HL-60/S4 treated with retinoic acid at 250 ng/mL for 4 days and 3 days (cell line): ENCODE data around the gene ITM2C.

Experiments used
- in situ Hi-C: fragments of 300-500 bp; cut with MboI; formaldehyde crosslinking; loops from 2 replicates; pipeline ENCODE4 v1.7.0; 2022; ENCODE audit warnings: low sequenced_read_pairs

Gene ITM2C

DNA sequence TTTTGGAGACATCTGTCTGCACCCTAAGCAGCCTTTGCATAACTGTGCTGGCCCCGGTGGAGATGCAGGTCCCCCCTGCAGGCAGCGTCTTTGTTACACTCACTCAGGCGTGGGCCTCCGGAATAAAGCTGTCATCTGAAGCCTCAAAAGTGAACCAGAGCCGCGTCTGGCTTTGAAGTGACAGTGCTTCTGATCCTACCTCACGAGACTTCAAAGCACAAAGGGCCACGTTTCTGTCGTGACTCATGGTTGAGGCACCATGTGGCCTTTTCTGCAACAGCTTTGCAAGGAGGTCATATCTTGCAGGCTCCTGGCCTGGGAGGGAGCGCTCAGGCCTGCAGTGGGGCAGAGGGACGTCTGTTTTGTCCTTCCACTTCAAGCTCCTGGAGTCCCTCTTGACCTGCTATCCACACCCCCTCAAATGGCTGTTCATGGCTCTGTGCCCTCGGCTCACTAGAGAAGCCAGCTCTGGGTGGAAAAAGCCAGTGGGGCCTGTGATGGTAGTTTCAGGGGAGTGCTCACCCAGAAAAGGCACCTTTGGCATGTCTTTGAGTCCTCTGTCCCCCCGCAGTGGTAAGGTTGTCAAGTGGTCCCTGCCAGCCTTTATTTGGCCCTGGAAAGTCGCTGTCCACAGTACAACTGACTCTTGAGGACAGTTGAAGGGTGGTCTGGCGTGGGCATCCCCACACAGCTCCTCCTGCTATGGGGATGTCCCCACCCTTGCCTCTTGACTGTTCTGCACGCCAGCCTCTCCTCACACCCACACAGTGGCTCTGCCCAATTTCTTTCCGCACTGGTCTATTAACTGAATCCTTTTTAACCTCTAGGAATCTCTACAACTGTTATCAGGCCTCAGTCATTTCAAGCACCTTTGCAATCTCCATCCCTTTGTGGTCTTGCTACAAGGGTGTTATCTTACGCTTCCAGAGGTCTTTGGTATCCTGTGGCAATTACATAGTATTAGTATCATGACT lies 41.0 kb downstream of the ITM2C start:
- in situ Hi-C loops = no loop called here

DNA sequence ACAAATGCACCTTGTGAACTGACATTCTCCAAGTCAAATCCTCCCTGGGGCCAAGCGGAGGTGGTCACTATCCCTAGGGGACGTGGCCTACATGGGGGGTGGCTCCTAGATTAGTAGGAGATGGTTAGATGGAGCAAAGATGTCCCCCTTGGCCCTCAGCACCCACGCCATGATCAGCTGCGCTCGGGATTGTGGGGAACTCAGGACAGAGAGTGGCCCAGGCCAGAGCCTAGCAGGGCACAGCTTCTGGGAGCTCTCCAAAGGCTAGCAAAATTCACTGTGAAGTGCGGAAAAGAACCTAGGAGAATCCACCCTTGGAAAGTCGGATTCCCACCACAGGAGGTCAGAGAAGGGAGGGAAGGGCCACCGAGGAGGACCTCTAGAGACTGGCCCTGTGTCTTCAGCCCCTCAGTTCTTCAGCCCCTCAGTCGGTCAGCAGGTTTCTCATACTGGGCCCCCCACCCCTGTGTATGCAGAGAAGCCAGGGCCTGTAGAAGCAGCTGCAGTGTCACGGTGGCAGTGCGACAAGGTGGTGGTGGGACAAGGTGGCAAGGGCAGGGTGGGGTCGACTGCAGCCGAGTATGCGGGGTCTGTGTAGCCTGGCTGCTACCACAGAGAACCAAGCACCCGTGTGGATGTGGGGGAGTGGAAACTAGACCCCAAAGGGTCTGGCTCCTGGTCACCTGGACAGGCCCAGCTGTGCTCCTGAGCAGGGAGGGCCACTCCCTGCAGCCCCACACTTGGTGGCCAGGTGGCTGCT lies 41.9 kb downstream of the ITM2C start:
- in situ Hi-C loops = no loop called here

DNA sequence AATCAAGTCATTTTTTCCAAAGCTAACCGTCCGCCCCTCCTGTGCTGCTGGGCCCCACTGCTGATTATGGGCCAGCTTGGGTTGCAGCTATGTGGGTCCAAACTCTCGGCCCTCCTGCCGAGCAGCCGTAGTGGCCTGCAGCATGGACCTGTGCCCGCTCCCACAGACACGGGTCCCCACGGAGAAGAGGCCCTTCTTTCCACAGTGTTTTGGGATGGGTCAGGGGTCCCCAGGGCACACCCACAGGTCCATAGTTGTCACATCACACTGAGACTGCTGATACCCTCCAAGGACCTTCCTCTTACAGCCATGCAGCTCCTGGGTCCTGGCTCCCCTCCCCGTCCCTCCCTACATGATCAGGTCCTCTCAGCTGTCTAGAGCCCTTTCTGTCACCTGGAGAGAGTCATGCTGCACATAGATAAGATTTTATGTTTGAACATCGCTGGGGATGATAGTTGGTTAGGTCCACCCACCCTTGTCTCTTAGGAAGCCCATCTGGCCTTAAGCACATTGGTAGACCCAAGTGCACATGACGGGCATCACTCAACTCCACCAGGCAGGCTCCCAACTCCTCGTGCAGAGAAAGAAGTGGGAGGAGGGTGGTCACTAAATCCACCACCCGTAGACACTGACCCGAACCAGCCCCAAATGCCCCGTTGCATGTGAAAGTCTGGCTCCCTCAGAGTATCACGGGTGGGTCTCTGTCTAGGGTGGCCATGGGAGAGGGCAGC lies 42.8 kb downstream of the ITM2C start:
- in situ Hi-C loops = no loop called here

DNA sequence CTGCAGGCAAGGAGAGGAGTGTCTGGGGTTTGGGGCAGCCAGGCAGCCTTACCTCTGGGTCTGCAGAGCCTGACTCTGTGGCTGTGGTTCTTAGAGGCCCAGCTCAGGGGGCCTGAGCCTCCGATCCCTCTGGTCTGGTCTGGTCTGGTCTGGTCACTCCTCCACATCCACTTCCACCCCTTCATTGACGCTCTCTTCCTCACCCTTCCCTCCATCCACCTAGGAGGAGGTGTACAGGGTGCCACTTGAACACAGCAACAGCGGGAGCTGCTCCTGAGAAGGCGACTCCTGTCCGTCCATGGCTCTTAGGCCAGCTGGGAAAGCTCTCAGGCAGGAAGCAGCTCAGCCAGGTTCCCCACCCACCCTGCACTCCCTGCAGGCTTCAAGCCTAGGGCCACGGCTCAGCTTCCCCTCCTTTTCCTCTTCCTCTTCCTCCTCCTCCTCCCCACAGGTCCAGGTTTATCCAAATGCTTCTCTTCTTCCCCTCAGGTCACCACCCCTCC lies 43.4 kb downstream of the ITM2C start:
- in situ Hi-C loops = no loop called here

DNA sequence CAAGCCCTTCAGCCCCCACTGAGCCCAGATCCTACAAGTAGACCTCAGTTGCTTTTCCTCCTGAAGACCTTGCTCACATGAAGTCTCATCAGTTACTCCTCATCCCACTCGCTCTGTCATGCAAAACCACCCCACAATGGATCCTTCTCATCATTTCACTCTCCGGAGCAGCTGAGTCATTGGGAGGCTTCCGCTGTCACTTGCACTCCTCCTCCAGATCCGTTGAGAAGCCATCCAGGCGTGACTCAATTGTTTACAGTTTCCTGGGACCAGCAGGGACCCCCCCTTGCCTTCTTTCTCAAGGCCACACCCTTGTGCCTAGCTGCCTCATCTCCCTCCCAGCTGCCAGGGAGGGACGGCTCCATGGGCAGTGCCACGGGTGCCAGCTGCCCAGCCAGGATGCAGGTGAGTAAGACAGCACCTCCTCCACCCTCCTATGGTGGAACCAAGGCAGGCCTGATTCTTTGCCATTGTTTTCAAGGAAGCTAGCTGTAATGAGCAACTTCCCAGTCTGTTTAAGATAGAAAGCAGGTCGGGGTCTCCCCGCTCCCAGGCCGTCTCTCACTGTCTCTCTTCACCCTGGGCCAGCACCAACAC lies 44.0 kb downstream of the ITM2C start:
- in situ Hi-C loops = no loop called here

- in situ Hi-C loops = no loop called here
Observed at GRCh38 chr2:230909841-230910545, 45.3 kb downstream of the ITM2C start.

GRCh38 chr2:230910546-230911177 lies 45.9 kb downstream of the ITM2C start:
- in situ Hi-C loops = no loop called here

DNA sequence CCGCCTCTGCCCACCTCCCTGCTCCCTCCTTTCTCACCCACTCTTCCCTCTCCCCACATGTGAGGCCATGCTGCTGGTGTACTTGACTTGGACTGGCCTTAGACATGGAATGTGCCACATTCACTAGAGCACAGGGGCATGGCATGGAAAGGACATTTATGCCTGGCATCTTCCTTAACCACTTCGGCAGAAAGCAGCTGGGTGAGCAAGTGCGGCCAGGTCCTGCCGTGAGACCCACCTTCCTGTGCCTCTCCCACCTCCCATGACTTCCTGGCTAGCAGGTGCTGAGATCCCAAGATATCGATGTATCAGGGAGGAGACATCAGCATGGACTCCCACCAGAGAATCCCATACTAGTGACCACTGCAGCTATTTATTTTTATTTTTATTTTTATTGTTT lies 47.3 kb downstream of the ITM2C start:
- in situ Hi-C loops = no loop called here

- in situ Hi-C loops = no loop called here
Observed at GRCh38 chr2:230912724-230913123, 48.0 kb downstream of the ITM2C start.

DNA sequence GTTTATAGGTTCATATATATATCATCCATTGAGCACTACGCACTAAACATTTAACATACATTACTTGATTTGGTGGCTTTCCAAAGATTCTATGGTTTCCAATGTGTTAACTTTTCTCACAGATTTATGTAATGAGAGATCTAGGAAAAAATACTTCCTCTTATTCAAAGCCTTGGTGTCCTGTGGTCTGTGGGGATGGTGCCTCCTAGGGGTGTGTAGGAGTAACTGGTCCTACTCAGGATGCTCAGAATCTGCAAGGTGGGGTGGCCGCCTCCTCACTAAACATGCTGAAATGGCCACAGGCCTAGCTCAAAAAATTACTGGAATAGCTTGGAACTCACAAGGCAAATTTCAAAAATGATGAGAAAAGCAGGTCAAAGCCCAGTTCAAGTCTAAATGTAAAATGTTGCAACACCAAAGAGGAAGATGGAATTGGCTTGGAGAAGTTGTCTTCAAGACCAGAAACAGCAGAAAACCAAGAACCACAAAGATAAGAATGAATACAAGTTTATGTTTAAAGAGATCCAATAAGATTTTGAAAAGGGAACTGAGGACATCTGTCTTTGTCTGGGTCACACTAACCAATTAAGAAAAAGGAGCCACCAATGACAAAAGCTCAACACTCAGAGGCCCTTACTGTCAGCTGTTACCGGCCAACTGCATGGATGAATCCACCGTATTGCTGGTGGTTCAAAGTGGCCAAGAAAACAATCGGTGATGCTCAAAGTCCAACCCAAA lies 48.8 kb downstream of the ITM2C start:
- in situ Hi-C loops = no loop called here

DNA sequence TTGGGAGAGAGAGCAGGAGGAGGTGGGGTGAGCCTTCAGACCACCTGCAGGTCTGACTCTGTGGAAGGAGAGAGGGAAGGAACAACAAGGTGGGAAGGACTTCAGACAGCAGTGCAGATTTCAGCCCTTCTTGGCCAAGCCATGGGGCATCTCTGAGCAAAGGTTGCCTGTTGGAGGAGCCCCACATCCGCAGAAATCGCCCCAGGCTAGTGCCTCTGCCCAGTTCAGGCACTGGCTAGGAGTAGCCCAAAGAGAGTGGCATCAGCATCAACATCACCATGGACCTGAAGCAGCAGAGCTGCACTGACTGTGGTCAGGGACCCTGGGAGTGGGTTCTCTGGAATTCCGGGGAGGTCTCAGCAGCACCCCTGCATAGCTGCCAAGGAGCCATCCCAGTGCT lies 50.1 kb downstream of the ITM2C start:
- in situ Hi-C loops = no loop called here

DNA sequence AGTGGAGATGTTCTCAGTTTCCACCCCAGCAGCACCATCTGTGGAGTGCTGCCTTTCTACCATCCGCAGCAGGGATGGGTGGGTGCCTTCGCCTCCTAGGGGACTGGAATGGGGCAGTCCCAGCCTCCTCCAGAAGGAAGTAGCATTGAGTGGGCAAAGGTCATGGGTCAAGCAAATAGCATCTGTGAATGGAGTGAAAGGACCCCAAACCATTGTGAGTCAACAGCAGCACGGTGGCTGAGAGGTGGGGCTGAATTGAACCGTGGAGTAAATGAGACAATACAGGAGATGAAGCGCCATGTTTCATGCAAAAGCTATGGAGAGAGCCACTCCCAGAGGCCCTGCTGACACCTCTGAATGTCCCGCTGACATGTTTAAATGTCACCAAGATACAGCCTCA lies 50.6 kb downstream of the ITM2C start:
- in situ Hi-C loops = no loop called here

DNA sequence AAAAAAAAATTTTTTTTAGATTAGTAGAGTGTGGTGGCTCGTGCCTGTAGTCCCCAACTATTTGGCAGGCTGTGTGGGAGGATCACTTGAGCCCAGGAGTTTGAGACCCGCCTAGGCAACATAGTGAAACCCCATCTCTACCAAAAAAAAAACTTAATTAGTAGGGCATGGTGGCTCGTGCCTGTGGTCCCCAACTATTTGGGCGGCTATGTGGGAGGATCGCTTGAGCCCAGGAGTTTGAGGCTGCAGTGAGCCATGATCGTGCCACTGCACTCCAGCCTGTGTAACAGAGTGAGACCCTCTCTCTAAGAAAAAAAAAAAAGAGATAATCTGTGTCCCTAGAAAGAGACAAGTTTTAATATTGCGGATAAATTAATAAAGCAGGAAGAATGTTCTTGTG lies 51.5 kb downstream of the ITM2C start:
- in situ Hi-C loops = no loop called here

DNA sequence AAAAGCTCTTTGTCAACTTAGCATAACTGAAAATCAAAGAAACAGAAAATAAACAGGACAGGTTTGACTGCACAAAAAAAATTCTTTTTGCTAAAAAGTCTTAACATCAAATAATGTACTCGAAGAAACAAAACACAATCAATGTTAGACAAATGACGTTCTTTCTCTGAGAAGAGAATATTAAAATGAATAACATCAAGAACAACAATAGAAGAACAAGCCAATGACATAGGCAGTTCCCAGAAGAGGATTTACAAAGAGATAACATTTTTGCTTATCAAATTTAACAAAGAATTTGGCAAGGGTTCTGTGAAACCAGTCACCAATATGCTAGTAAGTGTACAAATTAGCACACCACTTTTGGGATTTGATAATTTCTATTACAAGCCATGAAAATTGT lies 54.5 kb downstream of the ITM2C start:
- in situ Hi-C loops = no loop called here

GRCh38 chr2:230919681-230920080 lies 54.9 kb downstream of the ITM2C start:
- in situ Hi-C loops = no loop called here

- in situ Hi-C loops = no loop called here
Observed at GRCh38 chr2:230920167-230920566, 55.4 kb downstream of the ITM2C start.

- in situ Hi-C loops = no loop called here
Observed at GRCh38 chr2:230921806-230922595, 57.3 kb downstream of the ITM2C start.
